GM19372 (cell line): ENCODE data around the gene CBX2.

Source experiments
- ATAC-seq: cut with Tn5 transposase; IDR thresholded peaks from one replicate; pipeline ENCODE4 v1.9.1; 2021; ENCODE audit warnings: mild to moderate bottlenecking, low read depth, moderate library complexity; ENCODE audit not compliant: unreplicated experiment

The CBX2 gene

GRCh38 chr17:79824234-79824633 is 46.3 kb downstream of the CBX2 start:
- ATAC-seq, result no peak

- no peak for ATAC-seq
These were observed 47.1 kb downstream of the CBX2 start for GRCh38 chr17:79824893-79825579.

GRCh38 chr17:79825580-79825921 is 47.6 kb downstream of the CBX2 start:
- no peak for ATAC-seq

GRCh38 chr17:79826204-79826680 is 48.3 kb downstream of the CBX2 start:
- ATAC-seq, result no peak

GRCh38 chr17:79826841-79827578 is 49.1 kb downstream of the CBX2 start:
- ATAC-seq, result no peak

- no peak for ATAC-seq
These were observed 51.1 kb downstream of the CBX2 start for GRCh38 chr17:79829004-79829403.

GRCh38 chr17:79829457-79829856 is 51.5 kb downstream of the CBX2 start:
- ATAC-seq, result no peak

GRCh38 chr17:79830303-79830702 is 52.4 kb downstream of the CBX2 start:
- ATAC-seq, result no peak

- no peak for ATAC-seq
These were observed 52.9 kb downstream of the CBX2 start for GRCh38 chr17:79830763-79831264.

GRCh38 chr17:79831265-79832217 is 53.6 kb downstream of the CBX2 start:
- ATAC-seq, result no peak

GRCh38 chr17:79832218-79833109 is 54.5 kb downstream of the CBX2 start:
- no peak for ATAC-seq

GRCh38 chr17:79833110-79833450 is 55.1 kb downstream of the CBX2 start:
- ATAC-seq, result no peak

GRCh38 chr17:79833744-79834564 is 56.0 kb downstream of the CBX2 start:
- ATAC-seq, result no peak

- ATAC-seq, result no peak
These were observed 56.9 kb downstream of the CBX2 start for GRCh38 chr17:79834565-79835469.

- ATAC-seq, result no peak
These were observed 57.5 kb downstream of the CBX2 start for GRCh38 chr17:79835470-79835899.

GRCh38 chr17:79835953-79836509 is 58.1 kb downstream of the CBX2 start:
- ATAC-seq, result no peak

- no peak for ATAC-seq
These were observed 58.6 kb downstream of the CBX2 start for GRCh38 chr17:79836510-79836971.
